ENCODE measurements around the gene HEPN1.
"Not testable (repeated sequence)": the region's sequence is repeated elsewhere in the genome, so short reads cannot be mapped to it uniquely, and the experiment has no call there.

HEPN1 gene

DNA sequence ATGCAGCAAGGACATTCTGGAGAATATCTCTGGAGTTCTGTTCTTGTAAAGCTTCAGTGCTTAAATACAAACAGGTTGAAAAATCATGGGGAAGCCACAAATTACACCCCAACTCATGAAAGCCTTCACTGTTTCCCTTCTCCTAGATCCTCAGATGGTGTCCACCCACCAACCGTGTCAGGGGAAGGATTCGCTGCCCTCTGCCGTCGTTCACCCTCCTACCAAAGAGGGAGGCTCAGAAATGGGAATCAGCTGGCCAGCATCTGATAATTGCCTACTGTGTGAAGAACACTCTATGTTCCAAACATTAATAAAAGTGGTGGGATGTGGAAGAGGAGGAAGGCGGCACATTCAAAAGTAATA lies 24.2 kb downstream of the HEPN1 start:
- DNase-seq (ENCODE audit: low spot score in 2 of 2) (no peak), ATAC-seq (replicated peaks; ENCODE audit: extremely low read depth, poor library complexity, severe bottlenecking) (no peak)
- Mint-ChIP-seq H3K27ac (ENCODE audit: low read depth) (peak overlapping the region; percentile 21), H3K36me3 (ENCODE audit: insufficient read depth) (no peaks in the 10 kb centered on the region), H3K4me1 (peaks cover 6% of the 10 kb centered on the region), H3K27me3 (no peaks in the 10 kb centered on the region), H3K4me3 (no peak overlapping the region), H3K9me3 (peaks cover 2% of the 10 kb centered on the region)

GRCh38 chr11:124943741-124944140 lies 24.7 kb downstream of the HEPN1 start:
- Mint-ChIP-seq H3K4me3 (no peak overlapping the region), H3K9me3 (peaks cover 7% of the 10 kb centered on the region), H3K27me3 (no peaks in the 10 kb centered on the region), H3K36me3 (ENCODE audit: insufficient read depth) (no peaks in the 10 kb centered on the region), H3K4me1 (peaks cover 10% of the 10 kb centered on the region), H3K27ac (ENCODE audit: low read depth) (peak overlapping the region; percentile 21)
- DNase-seq (ENCODE audit: low spot score in 2 of 2) (no peak), ATAC-seq (replicated peaks; ENCODE audit: extremely low read depth, poor library complexity, severe bottlenecking) (peak; percentile 76)

GRCh38 chr11:124944565-124944964 lies 25.5 kb downstream of the HEPN1 start:
- H3K4me1 Mint-ChIP-seq = peaks cover 12% of the 10 kb centered on the region
- H3K27me3 Mint-ChIP-seq = no peaks in the 10 kb centered on the region
- H3K27ac Mint-ChIP-seq (ENCODE audit: low read depth) = no peak overlapping the region
- peaks cover 9% of the 10 kb centered on the region for H3K9me3 Mint-ChIP-seq
- no peak for DNase-seq (ENCODE audit: low spot score in 2 of 2)
- no peaks in the 10 kb centered on the region for H3K36me3 Mint-ChIP-seq (ENCODE audit: insufficient read depth)
- no peak for ATAC-seq (replicated peaks; ENCODE audit: extremely low read depth, poor library complexity, severe bottlenecking)
- no peak overlapping the region for H3K4me3 Mint-ChIP-seq

GRCh38 chr11:124945826-124946225 lies 26.8 kb downstream of the HEPN1 start:
- DNase-seq (ENCODE audit: low spot score in 2 of 2) = no peak
- peaks cover 9% of the 10 kb centered on the region for H3K9me3 Mint-ChIP-seq
- no peaks in the 10 kb centered on the region for H3K36me3 Mint-ChIP-seq (ENCODE audit: insufficient read depth)
- H3K27me3 Mint-ChIP-seq = no peaks in the 10 kb centered on the region
- ATAC-seq (replicated peaks; ENCODE audit: extremely low read depth, poor library complexity, severe bottlenecking) = no peak
- H3K4me3 Mint-ChIP-seq = no peak overlapping the region
- H3K27ac Mint-ChIP-seq (ENCODE audit: low read depth) = no peak overlapping the region
- H3K4me1 Mint-ChIP-seq = peaks cover 12% of the 10 kb centered on the region

- H3K9me3 Mint-ChIP-seq = peaks cover 9% of the 10 kb centered on the region
- no peaks in the 10 kb centered on the region for H3K36me3 Mint-ChIP-seq (ENCODE audit: insufficient read depth)
- no peaks in the 10 kb centered on the region for H3K27me3 Mint-ChIP-seq
- H3K27ac Mint-ChIP-seq (ENCODE audit: low read depth) = no peak overlapping the region
- ATAC-seq (replicated peaks; ENCODE audit: extremely low read depth, poor library complexity, severe bottlenecking) (no peak), DNase-seq (ENCODE audit: low spot score in 2 of 2) (no peak)
- H3K4me1 Mint-ChIP-seq = peaks cover 12% of the 10 kb centered on the region
- no peak overlapping the region for H3K4me3 Mint-ChIP-seq
These were observed 27.7 kb downstream of the HEPN1 start for GRCh38 chr11:124946735-124947141.

DNA sequence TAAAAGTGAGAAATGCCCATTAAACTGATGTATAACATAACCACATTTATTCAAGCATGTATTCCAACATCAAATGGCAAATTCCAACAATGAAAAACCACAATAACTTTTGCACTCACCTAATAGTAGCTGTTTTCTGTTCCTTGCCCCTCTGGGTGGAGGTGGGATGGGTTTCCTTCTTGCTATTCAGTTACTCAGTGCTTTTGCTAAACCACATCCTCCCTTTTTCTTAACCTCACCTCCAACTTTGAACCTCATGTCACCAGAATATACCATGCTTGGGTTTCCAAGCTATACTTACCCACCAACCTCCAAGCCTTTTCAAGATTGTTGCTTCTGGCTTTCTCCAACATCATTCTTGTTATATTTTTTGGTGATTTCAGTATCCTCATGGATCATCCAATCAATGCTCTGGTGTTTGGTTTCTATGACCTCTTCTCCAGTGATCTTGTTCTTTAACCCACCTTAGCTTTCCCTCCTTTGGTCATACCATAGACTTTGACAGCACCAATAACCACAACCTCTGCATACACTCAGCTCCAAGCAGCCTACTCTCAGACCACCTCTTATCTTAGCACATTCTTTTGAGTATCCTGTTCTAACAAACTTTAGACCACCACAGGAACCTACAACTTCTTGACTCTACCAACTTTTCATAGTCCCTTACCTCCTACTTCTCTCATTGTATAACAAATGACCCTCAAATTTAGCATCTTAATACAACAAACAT lies 31.7 kb downstream of the HEPN1 start:
- Mint-ChIP-seq H3K4me1 (peaks cover 6% of the 10 kb centered on the region), H3K27me3 (no peaks in the 10 kb centered on the region), H3K36me3 (ENCODE audit: insufficient read depth) (no peaks in the 10 kb centered on the region), H3K9me3 (peaks cover 9% of the 10 kb centered on the region), H3K27ac (ENCODE audit: low read depth) (no peak overlapping the region), H3K4me3 (no peak overlapping the region)
- DNase-seq (ENCODE audit: low spot score in 2 of 2) (no peak), ATAC-seq (replicated peaks; ENCODE audit: extremely low read depth, poor library complexity, severe bottlenecking) (peak; percentile 49)

DNA sequence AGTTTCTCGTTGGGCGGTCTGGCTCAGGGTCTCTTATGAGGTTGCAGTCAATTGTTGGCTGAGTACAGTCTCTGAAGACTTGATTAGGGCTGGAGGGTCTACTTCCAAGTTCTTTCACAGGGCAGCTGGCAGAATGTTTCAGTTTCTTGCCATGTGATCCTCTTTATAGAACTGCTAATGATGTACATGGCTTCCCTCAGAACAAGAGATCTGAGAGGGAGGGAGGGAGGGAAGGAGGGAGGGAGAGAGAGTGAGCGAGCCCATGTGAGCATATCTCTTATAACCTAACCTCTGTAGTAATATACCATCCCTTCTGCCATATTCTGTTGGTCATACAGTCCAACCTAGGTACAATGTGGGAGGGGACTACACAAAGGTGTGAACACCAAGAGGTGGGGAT lies 32.3 kb downstream of the HEPN1 start:
- H3K27me3 Mint-ChIP-seq = no peaks in the 10 kb centered on the region
- no peaks in the 10 kb centered on the region for H3K36me3 Mint-ChIP-seq (ENCODE audit: insufficient read depth)
- ATAC-seq (replicated peaks; ENCODE audit: extremely low read depth, poor library complexity, severe bottlenecking) = no peak
- peaks cover 9% of the 10 kb centered on the region for H3K9me3 Mint-ChIP-seq
- no peak overlapping the region for H3K27ac Mint-ChIP-seq (ENCODE audit: low read depth)
- peaks cover 6% of the 10 kb centered on the region for H3K4me1 Mint-ChIP-seq
- no peak for DNase-seq (ENCODE audit: low spot score in 2 of 2)
- no peak overlapping the region for H3K4me3 Mint-ChIP-seq

- ATAC-seq (replicated peaks; ENCODE audit: extremely low read depth, poor library complexity, severe bottlenecking) = peak; percentile 95
- Mint-ChIP-seq H3K9me3 (no peaks in the 10 kb centered on the region), H3K27me3 (no peaks in the 10 kb centered on the region), H3K36me3 (ENCODE audit: insufficient read depth) (no peaks in the 10 kb centered on the region), H3K4me3 (no peak within 1 kb of the TSS), H3K4me1 (no peaks in the 10 kb centered on the region), H3K27ac (ENCODE audit: low read depth) (no peak within 1 kb of the TSS)
- peak; percentile 88 for DNase-seq (ENCODE audit: low spot score in 2 of 2)
These were observed 34.9 kb downstream of the HEPN1 start, which contains the start of gene CCDC15 for GRCh38 chr11:124953753-124954589. CCDC15 (plus strand) TSS chr11:124954202; CDS start chr11:124954733, 531 bp downstream.

DNA sequence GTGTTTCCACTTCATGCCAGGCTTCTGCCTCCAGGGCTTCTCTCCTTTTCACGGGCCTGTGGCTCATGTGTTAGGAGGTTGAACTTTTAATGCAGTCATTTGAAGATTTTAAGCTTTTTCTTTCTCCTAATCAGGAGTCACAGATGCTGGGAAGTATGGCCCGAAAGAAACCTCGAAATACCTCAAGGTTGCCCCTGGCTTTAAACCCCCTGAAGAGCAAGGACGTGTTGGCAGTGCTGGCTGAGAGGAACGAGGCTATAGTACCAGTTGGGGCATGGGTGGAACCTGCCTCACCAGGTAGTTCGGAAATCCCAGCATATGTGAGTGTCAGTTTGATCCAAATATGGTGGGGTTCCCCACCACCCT lies 35.5 kb downstream of the HEPN1 start:
- ATAC-seq (replicated peaks; ENCODE audit: extremely low read depth, poor library complexity, severe bottlenecking) = no peak
- Mint-ChIP-seq H3K9me3 (no peaks in the 10 kb centered on the region), H3K27ac (ENCODE audit: low read depth) (no peak overlapping the region), H3K36me3 (ENCODE audit: insufficient read depth) (no peaks in the 10 kb centered on the region), H3K4me1 (no peaks in the 10 kb centered on the region), H3K4me3 (no peak overlapping the region), H3K27me3 (no peaks in the 10 kb centered on the region)
- DNase-seq (ENCODE audit: low spot score in 2 of 2) = no peak

- no peak for ATAC-seq (replicated peaks; ENCODE audit: extremely low read depth, poor library complexity, severe bottlenecking)
- H3K27me3 Mint-ChIP-seq = no peaks in the 10 kb centered on the region
- no peaks in the 10 kb centered on the region for H3K4me1 Mint-ChIP-seq
- H3K9me3 Mint-ChIP-seq = no peaks in the 10 kb centered on the region
- no peak overlapping the region for H3K4me3 Mint-ChIP-seq
- no peak overlapping the region for H3K27ac Mint-ChIP-seq (ENCODE audit: low read depth)
- no peaks in the 10 kb centered on the region for H3K36me3 Mint-ChIP-seq (ENCODE audit: insufficient read depth)
- no peak for DNase-seq (ENCODE audit: low spot score in 2 of 2)
These were observed 36.0 kb downstream of the HEPN1 start for GRCh38 chr11:124955035-124955434.

GRCh38 chr11:124961972-124962609 lies 43.0 kb downstream of the HEPN1 start:
- H3K36me3 Mint-ChIP-seq (ENCODE audit: insufficient read depth) = peaks cover 2% of the 10 kb centered on the region
- H3K27ac Mint-ChIP-seq (ENCODE audit: low read depth) = no peak overlapping the region
- H3K27me3 Mint-ChIP-seq = no peaks in the 10 kb centered on the region
- H3K9me3 Mint-ChIP-seq = no peaks in the 10 kb centered on the region
- no peaks in the 10 kb centered on the region for H3K4me1 Mint-ChIP-seq
- no peak overlapping the region for H3K4me3 Mint-ChIP-seq
- DNase-seq (ENCODE audit: low spot score in 2 of 2) (no peak), ATAC-seq (replicated peaks; ENCODE audit: extremely low read depth, poor library complexity, severe bottlenecking) (peak; percentile 86)

DNA sequence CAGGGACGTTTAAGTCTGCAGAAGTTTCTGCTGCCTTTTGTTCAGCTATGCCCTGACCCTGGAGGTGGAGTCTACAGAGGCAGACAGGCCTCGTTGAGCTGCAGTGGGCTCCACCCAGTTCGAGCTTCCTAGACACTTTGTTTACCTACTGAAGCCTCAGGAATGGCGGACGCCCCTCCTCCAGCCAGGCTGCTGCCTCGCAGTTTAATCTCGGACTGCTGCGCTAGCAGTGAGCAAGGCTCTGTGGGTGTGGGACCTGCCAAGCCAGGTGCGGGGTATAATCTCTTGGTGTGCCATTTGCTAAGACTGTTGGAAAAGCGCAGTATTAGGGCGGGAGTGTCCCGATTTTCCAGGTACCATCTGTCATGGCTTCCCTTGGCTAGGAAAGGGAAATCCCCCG lies 49.1 kb downstream of the HEPN1 start:
- H3K4me1 Mint-ChIP-seq; DNase-seq (ENCODE audit: low spot score in 2 of 2); H3K36me3 Mint-ChIP-seq (ENCODE audit: insufficient read depth); H3K27ac Mint-ChIP-seq (ENCODE audit: low read depth); ATAC-seq (replicated peaks; ENCODE audit: extremely low read depth, poor library complexity, severe bottlenecking); H3K9me3 Mint-ChIP-seq; H3K4me3 Mint-ChIP-seq; H3K27me3 Mint-ChIP-seq: not testable (repeated sequence)
